Activated naive CD4-positive, alpha-beta T cell treated with anti-CD3 and anti-CD28 coated beads for 36 hours (primary cell): ENCODE measurements around the gene DLG2. TPM values are rescaled to one million over a fixed set of nuclear protein-coding genes. Genes with fewer than 3 reads are reported as not detected.
A peak's percentile ranks its signal among the peaks of the same experiment; 100 is the strongest.

Experiments used
- CTCF ChIA-PET: fragments of 350-600 bp; sonication (Branson Sonifier 250); formaldehyde crosslinking; loops from one replicate; lab custom pipeline; 2021; ENCODE audit warnings: antibody characterized with exemption; lab: Charles Lee
- DNase-seq: peaks from one replicate; pipeline ENCODE4 v3.0.0-alpha.2; 2020
- H3K27ac Mint-ChIP-seq: one replicate; pipeline ENCODE4 v1.8.0; 2021; ENCODE audit warnings: mild to moderate bottlenecking, mixed read lengths
- H3K27me3 Mint-ChIP-seq: one replicate; pipeline ENCODE4 v1.8.0; 2021; ENCODE audit warnings: low read depth, mixed read lengths
- H3K36me3 Mint-ChIP-seq: one replicate; pipeline ENCODE4 v1.8.0; 2021; ENCODE audit warnings: low read depth, mixed read lengths
- H3K4me1 Mint-ChIP-seq: one replicate; pipeline ENCODE4 v1.8.0; 2021; ENCODE audit warnings: low read depth, mixed read lengths
- H3K4me3 Mint-ChIP-seq: one replicate; pipeline ENCODE4 v1.8.0; 2021; ENCODE audit warnings: mild to moderate bottlenecking, moderate library complexity, mixed read lengths
- H3K9me3 Mint-ChIP-seq: one replicate; pipeline ENCODE4 v1.8.0; 2021; ENCODE audit warnings: mixed read lengths
- intact Hi-C: fragments of 100-400 bp; cut with micrococcal nuclease; formaldehyde crosslinking; loops from one replicate; pipeline ENCODE4 v1.15.1; 2023
- total RNA-seq, 2 experiments: library from RNA; stranded (reverse); gene quantifications; one replicate each; pipeline ENCODE4 v1.2.3, GENCODE V29; 2021

The DLG2 gene
- total RNA-seq, 2 experiments from 2014 or later: 3.3 to 4.6 TPM

GRCh38 chr11:83863272-83863671 is 1763.9 kb downstream of the DLG2 start:
- H3K27me3 Mint-ChIP-seq: no peaks in the 10 kb centered on the region
- CTCF ChIA-PET: no interaction called here
- H3K27ac Mint-ChIP-seq: no peak overlapping the region
- H3K9me3 Mint-ChIP-seq: peaks cover 10% of the 10 kb centered on the region
- no peak overlapping the region for H3K4me3 Mint-ChIP-seq
- intact Hi-C loops: no loop called here
- no peaks in the 10 kb centered on the region for H3K36me3 Mint-ChIP-seq
- no peaks in the 10 kb centered on the region for H3K4me1 Mint-ChIP-seq
- no peak for DNase-seq

DNA sequence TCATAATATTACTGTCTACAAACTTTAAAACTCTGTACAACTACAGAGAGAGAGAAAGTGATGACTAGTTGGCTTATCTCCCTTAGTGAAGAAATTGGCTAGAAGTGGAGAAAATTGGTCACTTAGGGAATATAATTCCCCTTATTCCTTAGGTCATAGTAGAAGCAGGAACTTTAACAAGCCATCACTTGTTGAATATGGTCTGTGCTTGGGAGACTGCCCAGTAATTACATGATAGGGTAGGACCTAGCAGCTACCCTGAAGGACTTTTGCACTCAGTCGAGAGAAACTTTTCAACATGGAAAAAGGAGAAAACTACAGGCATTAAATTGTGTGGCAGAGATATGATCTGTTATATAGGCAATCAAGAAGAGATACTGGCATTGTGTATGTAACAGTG is 1764.5 kb downstream of the DLG2 start:
- CTCF ChIA-PET: no interaction called here
- intact Hi-C loops: no loop called here

DNA sequence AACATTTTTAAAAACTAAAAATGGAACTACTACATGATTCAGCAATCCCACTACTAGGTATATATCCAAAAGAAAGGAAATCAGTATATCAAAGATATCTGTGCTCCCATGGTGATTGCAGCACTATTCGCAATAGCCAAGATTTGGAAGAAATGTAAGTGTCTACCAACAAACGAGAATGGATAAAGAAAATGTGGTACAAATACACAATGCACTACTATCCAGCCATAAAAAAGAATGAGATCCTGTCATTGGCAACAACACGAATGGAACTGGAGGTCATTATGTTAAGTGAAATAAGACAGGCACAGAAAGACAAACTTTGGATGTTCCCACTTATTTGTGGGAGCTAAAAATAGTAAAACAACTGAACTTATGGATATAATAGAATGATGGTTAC is 1765.1 kb downstream of the DLG2 start:
- H3K9me3 Mint-ChIP-seq: peaks cover 10% of the 10 kb centered on the region
- intact Hi-C loops: no loop called here
- H3K36me3 Mint-ChIP-seq: no peaks in the 10 kb centered on the region
- no peaks in the 10 kb centered on the region for H3K27me3 Mint-ChIP-seq
- DNase-seq: no peak
- no peak overlapping the region for H3K4me3 Mint-ChIP-seq
- H3K4me1 Mint-ChIP-seq: no peaks in the 10 kb centered on the region
- CTCF ChIA-PET: no interaction called here
- H3K27ac Mint-ChIP-seq: no peak overlapping the region

More for the DNA sequence above, 1764.5 kb downstream of the DLG2 start:
- no peaks in the 10 kb centered on the region for H3K36me3 Mint-ChIP-seq
- H3K9me3 Mint-ChIP-seq: peaks cover 10% of the 10 kb centered on the region
- H3K27ac Mint-ChIP-seq: no peak overlapping the region
- no peaks in the 10 kb centered on the region for H3K27me3 Mint-ChIP-seq
- no peak overlapping the region for H3K4me3 Mint-ChIP-seq
- no peak for DNase-seq
- no peaks in the 10 kb centered on the region for H3K4me1 Mint-ChIP-seq

DNA sequence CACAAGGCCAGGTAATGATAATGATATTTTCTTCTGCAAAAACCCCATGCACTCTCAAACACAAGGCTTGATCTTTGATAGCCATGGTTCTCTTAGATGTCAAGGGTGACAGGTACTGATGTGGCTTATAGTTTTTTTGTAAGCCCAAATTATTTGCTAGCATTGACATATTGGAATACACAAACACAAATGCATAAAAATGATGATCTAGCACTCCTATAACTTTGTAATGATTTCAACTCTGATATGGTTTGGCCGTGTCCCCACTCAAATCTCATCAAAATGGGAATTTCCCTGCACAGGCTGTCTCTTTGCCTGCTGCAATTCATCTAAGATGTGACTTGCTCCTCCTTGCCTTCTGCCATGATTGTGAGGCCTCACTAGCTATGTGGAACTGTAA is 1768.5 kb downstream of the DLG2 start:
- CTCF ChIA-PET: no interaction called here
- H3K4me3 Mint-ChIP-seq: no peak overlapping the region
- H3K36me3 Mint-ChIP-seq: no peaks in the 10 kb centered on the region
- peaks cover 10% of the 10 kb centered on the region for H3K9me3 Mint-ChIP-seq
- no peaks in the 10 kb centered on the region for H3K27me3 Mint-ChIP-seq
- intact Hi-C loops: no loop called here
- H3K27ac Mint-ChIP-seq: no peak overlapping the region
- no peak for DNase-seq
- no peaks in the 10 kb centered on the region for H3K4me1 Mint-ChIP-seq

DNA sequence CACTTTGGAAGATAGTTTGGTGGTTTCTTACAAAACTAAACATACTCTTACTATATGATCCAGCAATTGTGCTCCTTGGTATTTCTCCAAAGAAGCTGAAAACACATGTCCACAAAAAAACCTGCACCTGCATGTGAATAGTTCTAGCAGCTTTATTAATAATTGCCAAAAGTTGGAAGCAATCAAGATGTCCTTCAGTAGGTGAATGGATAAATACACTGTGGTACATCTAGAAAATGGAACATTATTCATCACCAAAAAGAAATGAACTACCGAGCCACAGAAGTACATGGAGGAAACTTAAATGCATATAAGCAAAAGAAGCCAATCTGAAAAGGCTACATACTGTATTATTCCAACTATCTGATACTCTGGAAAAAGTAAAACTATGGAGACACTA is 1771.9 kb downstream of the DLG2 start:
- CTCF ChIA-PET: no interaction called here
- no peak for DNase-seq
- Mint-ChIP-seq H3K27me3 (no peaks in the 10 kb centered on the region), H3K27ac (no peak overlapping the region), H3K36me3 (no peaks in the 10 kb centered on the region), H3K9me3 (peaks cover 7% of the 10 kb centered on the region), H3K4me3 (no peak overlapping the region), H3K4me1 (no peaks in the 10 kb centered on the region)
- intact Hi-C loops: no loop called here

GRCh38 chr11:83852775-83853442 is 1774.2 kb downstream of the DLG2 start:
- CTCF ChIA-PET: no interaction called here
- no peak overlapping the region for H3K4me3 Mint-ChIP-seq
- H3K36me3 Mint-ChIP-seq: no peaks in the 10 kb centered on the region
- H3K9me3 Mint-ChIP-seq: no peaks in the 10 kb centered on the region
- intact Hi-C loops: no loop called here
- H3K27ac Mint-ChIP-seq: no peak overlapping the region
- H3K27me3 Mint-ChIP-seq: peaks cover 2% of the 10 kb centered on the region
- DNase-seq: no peak
- H3K4me1 Mint-ChIP-seq: no peaks in the 10 kb centered on the region

DNA sequence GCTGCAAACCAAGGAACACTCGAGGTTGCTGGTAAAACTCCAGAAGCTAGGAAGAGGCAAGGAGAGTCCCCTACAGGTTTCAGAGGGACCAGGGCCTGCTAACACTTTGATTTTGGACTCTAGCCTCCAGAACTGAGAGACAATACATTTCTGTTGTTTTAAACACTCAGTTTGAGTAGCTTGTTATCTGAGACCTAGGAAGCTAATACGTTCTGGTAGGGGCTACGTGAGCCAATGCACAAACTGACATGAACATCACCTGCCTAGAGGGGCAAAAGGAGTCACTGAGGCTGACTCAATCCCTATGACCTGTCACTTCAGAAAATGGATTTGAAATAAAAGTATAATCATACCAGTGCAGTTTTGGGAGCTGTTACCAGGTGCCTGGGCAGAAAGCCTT is 1775.1 kb downstream of the DLG2 start:
- H3K36me3 Mint-ChIP-seq: no peaks in the 10 kb centered on the region
- intact Hi-C loops: no loop called here
- no peak overlapping the region for H3K4me3 Mint-ChIP-seq
- no peaks in the 10 kb centered on the region for H3K4me1 Mint-ChIP-seq
- H3K27ac Mint-ChIP-seq: no peak overlapping the region
- CTCF ChIA-PET: no interaction called here
- no peaks in the 10 kb centered on the region for H3K9me3 Mint-ChIP-seq
- H3K27me3 Mint-ChIP-seq: peaks cover 2% of the 10 kb centered on the region
- no peak for DNase-seq

- intact Hi-C loops: no loop called here
- no peaks in the 10 kb centered on the region for H3K9me3 Mint-ChIP-seq
- no peak overlapping the region for H3K4me3 Mint-ChIP-seq
- CTCF ChIA-PET: no interaction called here
- DNase-seq: no peak
- H3K27me3 Mint-ChIP-seq: peaks cover 4% of the 10 kb centered on the region
- H3K36me3 Mint-ChIP-seq: no peaks in the 10 kb centered on the region
- H3K27ac Mint-ChIP-seq: no peak overlapping the region
- no peaks in the 10 kb centered on the region for H3K4me1 Mint-ChIP-seq
Measured at GRCh38 chr11:83847467-83848034, 1779.6 kb downstream of the DLG2 start.

DNA sequence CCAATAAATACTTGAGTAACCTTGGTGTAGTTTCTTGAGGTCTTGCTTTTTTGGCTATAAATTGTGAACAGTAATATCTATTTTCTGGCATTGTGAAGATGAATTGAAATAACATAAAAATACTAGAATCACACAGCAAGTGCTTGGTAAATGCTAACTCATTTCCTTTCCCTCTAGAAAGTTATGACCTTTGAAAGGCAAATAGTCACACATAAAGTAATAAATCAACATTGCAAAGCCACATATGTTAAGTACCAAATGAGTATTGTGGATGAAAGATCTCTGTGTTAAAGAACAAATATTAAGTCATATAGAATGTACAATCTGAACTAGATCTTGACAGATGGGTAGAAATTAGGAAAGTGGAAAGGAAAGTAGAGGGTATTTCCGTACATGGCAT is 1781.3 kb downstream of the DLG2 start:
- DNase-seq: no peak
- no peaks in the 10 kb centered on the region for H3K4me1 Mint-ChIP-seq
- intact Hi-C loops: no loop called here
- H3K36me3 Mint-ChIP-seq: no peaks in the 10 kb centered on the region
- H3K27ac Mint-ChIP-seq: no peak overlapping the region
- H3K27me3 Mint-ChIP-seq: peaks cover 4% of the 10 kb centered on the region
- CTCF ChIA-PET: no interaction called here
- H3K9me3 Mint-ChIP-seq: no peaks in the 10 kb centered on the region
- no peak overlapping the region for H3K4me3 Mint-ChIP-seq

DNA sequence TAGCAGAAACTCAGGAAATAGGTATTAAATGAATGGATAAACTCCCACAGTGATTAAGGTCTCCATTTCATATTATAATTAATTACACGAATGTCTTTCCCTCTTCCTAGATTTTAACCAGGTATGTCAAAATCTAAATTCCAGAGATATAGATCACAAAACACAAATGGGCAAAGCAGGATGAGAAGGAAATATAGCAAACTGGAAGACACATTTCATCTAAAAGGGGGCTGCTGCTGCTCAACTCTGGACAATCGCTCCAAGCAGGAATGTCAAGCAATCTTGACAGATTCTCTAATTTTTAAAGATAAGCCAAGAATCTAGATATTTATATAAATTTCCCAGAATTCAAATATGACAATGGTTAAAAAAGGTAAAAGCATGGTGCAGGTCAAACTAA is 1786.8 kb downstream of the DLG2 start:
- no peak overlapping the region for H3K27ac Mint-ChIP-seq
- H3K4me1 Mint-ChIP-seq: no peaks in the 10 kb centered on the region
- CTCF ChIA-PET: no interaction called here
- no peak overlapping the region for H3K4me3 Mint-ChIP-seq
- no peaks in the 10 kb centered on the region for H3K36me3 Mint-ChIP-seq
- H3K9me3 Mint-ChIP-seq: no peaks in the 10 kb centered on the region
- DNase-seq: no peak
- peaks cover 2% of the 10 kb centered on the region for H3K27me3 Mint-ChIP-seq
- intact Hi-C loops: no loop called here

- CTCF ChIA-PET: interaction anchor here (0.6 to 1.8 kb wide), 9 partner anchors 9 to 729 kb away, joined by 3 to 6 read pairs (median 4); no protein-coding TSS in a partner anchor
- DNase-seq: peak; percentile 40
- Mint-ChIP-seq H3K27ac (no peak overlapping the region), H3K27me3 (no peaks in the 10 kb centered on the region), H3K4me1 (no peaks in the 10 kb centered on the region), H3K36me3 (no peaks in the 10 kb centered on the region), H3K9me3 (no peaks in the 10 kb centered on the region), H3K4me3 (no peak overlapping the region)
- intact Hi-C loops: loop anchor here (2.0 to 5.0 kb wide), 2 partner anchors 550 to 1754 kb away; no protein-coding TSS in a partner anchor
Measured at GRCh38 chr11:83836883-83837654, 1790.1 kb downstream of the DLG2 start.

- CTCF ChIA-PET: interaction anchor here (0.7 to 1.8 kb wide), 8 partner anchors 8 to 730 kb away, joined by 3 to 6 read pairs (median 4); no protein-coding TSS in a partner anchor
- Mint-ChIP-seq H3K4me1 (no peaks in the 10 kb centered on the region), H3K9me3 (no peaks in the 10 kb centered on the region), H3K36me3 (no peaks in the 10 kb centered on the region), H3K27me3 (no peaks in the 10 kb centered on the region), H3K27ac (no peak overlapping the region), H3K4me3 (no peak overlapping the region)
- no peak for DNase-seq
- intact Hi-C loops: loop anchor here (2.0 to 5.0 kb wide), 2 partner anchors 551 to 1755 kb away; no protein-coding TSS in a partner anchor
Measured at GRCh38 chr11:83836065-83836464, 1791.1 kb downstream of the DLG2 start.
